Activated CD8-positive, alpha-beta T cell treated with anti-CD3 and anti-CD28 coated beads, Interleukin-2, amount 10 ng/mL, durations not matched to agents 7 days and 5 days (primary cell): Measurements from ENCODE around the gene HEYL. TPM values are rescaled to one million over a fixed set of nuclear protein-coding genes. Genes with fewer than 3 reads are reported as not detected.

Source experiments
- ATAC-seq: fragments of 150-1000 bp; cut with Tn5 transposase; one replicate; pipeline ENCODE4 v1.10.0; 2021; ENCODE audit warnings: moderate library complexity
- CTCF ChIA-PET: fragments of 350-600 bp; sonication (Branson Sonifier 250); formaldehyde crosslinking; loops from one replicate; lab custom pipeline; 2021; ENCODE audit warnings: antibody characterized with exemption; lab: Charles Lee
- POLR2A ChIA-PET: fragments of 350-600 bp; sonication (Branson Sonifier 250); formaldehyde crosslinking; loops from one replicate; lab custom pipeline; 2021; ENCODE audit warnings: antibody characterized with exemption; lab: Charles Lee
- DNase-seq: peaks from one replicate; pipeline ENCODE4 v3.0.0-alpha.2; 2020
- H3K27ac Mint-ChIP-seq: one replicate; pipeline ENCODE4 v1.8.0; 2021; ENCODE audit warnings: mild to moderate bottlenecking, mixed read lengths
- H3K27me3 Mint-ChIP-seq: one replicate; pipeline ENCODE4 v1.8.0; 2021; ENCODE audit warnings: low read depth, mixed read lengths
- H3K36me3 Mint-ChIP-seq: one replicate; pipeline ENCODE4 v1.8.0; 2021; ENCODE audit warnings: low read depth, mixed read lengths
- H3K4me1 Mint-ChIP-seq: one replicate; pipeline ENCODE4 v1.8.0; 2021; ENCODE audit warnings: low read depth, mixed read lengths
- H3K4me3 Mint-ChIP-seq: one replicate; pipeline ENCODE4 v1.8.0; 2021; ENCODE audit warnings: mild to moderate bottlenecking, mixed read lengths
- H3K9me3 Mint-ChIP-seq: one replicate; pipeline ENCODE4 v1.8.0; 2022; ENCODE audit warnings: mixed read lengths; ENCODE audit not compliant: insufficient read depth
- total RNA-seq, 2 experiments: library from RNA; stranded (reverse); gene quantifications; one replicate each; pipeline ENCODE4 v1.2.3, GENCODE V29; 2021

The HEYL gene
- total RNA-seq, 2 experiments from 2014 or later: not detected

- DNase-seq (peak; percentile 42), ATAC-seq (peak; percentile 47)
- Mint-ChIP-seq H3K27ac (no peak overlapping the region), H3K4me3 (no peak overlapping the region), H3K36me3 (no peaks in the 10 kb centered on the region), H3K27me3 (peaks cover 14% of the 10 kb centered on the region), H3K9me3 (no peaks in the 10 kb centered on the region), H3K4me1 (peaks cover 24% of the 10 kb centered on the region)
- CTCF ChIA-PET: interaction anchor here (2.4 to 11.7 kb wide), 2 partner anchors 10 to 61 kb away, joined by 16 to 230 read pairs; no protein-coding TSS in a partner anchor
- POLR2A ChIA-PET: interaction anchor here (1.1 kb wide), 1 partner anchor 9 kb away, joined by 4 read pairs; no protein-coding TSS in a partner anchor
Observed at GRCh38 chr1:39666772-39667171, 27.3 kb upstream of the HEYL start.

DNA sequence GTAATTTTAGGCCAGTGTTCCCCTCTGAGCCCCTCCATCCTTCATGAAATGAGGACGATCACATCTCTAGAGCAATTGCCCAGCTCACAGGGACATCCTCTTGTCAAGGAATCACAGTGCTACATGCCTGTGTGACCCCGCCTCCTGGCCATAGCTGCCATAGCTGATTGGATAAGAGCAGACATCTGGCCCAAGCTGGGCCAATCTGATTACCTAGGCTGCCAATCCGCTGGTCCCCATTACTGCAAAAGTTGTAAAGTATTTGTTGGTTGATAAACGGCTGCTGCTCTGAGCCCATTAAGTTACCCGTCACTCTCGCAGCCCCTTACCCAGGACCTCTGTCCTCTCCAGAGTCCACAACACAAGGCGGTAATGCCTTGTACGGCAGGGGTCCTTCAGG lies 24.1 kb upstream of the HEYL start:
- Mint-ChIP-seq H3K4me1 (peaks cover 21% of the 10 kb centered on the region), H3K27me3 (peaks cover 3% of the 10 kb centered on the region), H3K36me3 (no peaks in the 10 kb centered on the region), H3K9me3 (no peaks in the 10 kb centered on the region), H3K4me3 (no peak overlapping the region), H3K27ac (no peak overlapping the region)
- ChIA-PET CTCF (no interaction called here), POLR2A (no interaction called here)
- DNase-seq (no peak), ATAC-seq (no peak)

GRCh38 chr1:39662861-39663260 lies 23.4 kb upstream of the HEYL start:
- ATAC-seq: no peak
- ChIA-PET CTCF (interaction anchor here (1.6 kb wide), 1 partner anchor 57 kb away, joined by 3 read pairs; no protein-coding TSS in a partner anchor), POLR2A (no interaction called here)
- Mint-ChIP-seq H3K4me1 (peaks cover 21% of the 10 kb centered on the region), H3K27me3 (peaks cover 3% of the 10 kb centered on the region), H3K4me3 (no peak overlapping the region), H3K9me3 (no peaks in the 10 kb centered on the region), H3K27ac (no peak overlapping the region), H3K36me3 (no peaks in the 10 kb centered on the region)
- DNase-seq: no peak

DNA sequence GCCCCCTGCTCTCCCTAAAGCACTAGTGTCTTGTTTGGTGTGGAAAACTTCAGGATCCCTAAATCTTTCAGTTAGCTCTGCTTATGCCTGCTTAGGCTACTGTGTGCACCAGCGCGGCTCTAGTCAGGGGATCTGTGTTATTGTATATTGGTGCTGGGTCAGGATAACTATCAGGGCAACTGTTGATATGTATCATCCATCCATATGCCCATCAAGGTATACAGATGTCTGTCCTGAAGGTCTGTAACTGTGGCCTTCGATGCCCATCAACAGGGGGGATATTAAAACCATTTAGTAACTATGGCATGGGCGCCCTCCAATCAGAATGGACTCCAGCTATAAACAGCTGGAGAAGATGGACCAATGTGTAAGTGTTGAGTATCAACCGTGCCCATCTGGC lies 20.1 kb upstream of the HEYL start:
- ATAC-seq: no peak
- Mint-ChIP-seq H3K9me3 (no peaks in the 10 kb centered on the region), H3K27me3 (peaks cover 3% of the 10 kb centered on the region), H3K27ac (no peak overlapping the region), H3K36me3 (no peaks in the 10 kb centered on the region), H3K4me3 (no peak overlapping the region), H3K4me1 (peaks cover 5% of the 10 kb centered on the region)
- DNase-seq: no peak
- ChIA-PET POLR2A (no interaction called here), CTCF (interaction anchor here (1.2 to 9.8 kb wide), 8 partner anchors 11 to 83 kb away, joined by 3 to 295 read pairs (median 22); partner anchors contain the start of gene NT5C1A)

- Mint-ChIP-seq H3K27ac (no peak overlapping the region), H3K36me3 (no peaks in the 10 kb centered on the region), H3K9me3 (no peaks in the 10 kb centered on the region), H3K4me1 (peaks cover 5% of the 10 kb centered on the region), H3K27me3 (peaks cover 6% of the 10 kb centered on the region), H3K4me3 (no peak overlapping the region)
- DNase-seq (no peak), ATAC-seq (no peak)
- ChIA-PET CTCF (interaction anchor here (0.8 to 9.8 kb wide), 33 partner anchors 11 to 560 kb away, joined by 3 to 295 read pairs (median 8); partner anchors contain the start of genes HPCAL4, NT5C1A and PPIE), POLR2A (no interaction called here)
Observed at GRCh38 chr1:39659110-39659509, 19.7 kb upstream of the HEYL start.

- H3K4me3 Mint-ChIP-seq: peak overlapping the region; percentile 43
- H3K27me3 Mint-ChIP-seq: peaks cover 10% of the 10 kb centered on the region
- POLR2A ChIA-PET: interaction anchor here (0.8 to 1.0 kb wide), 2 partner anchors 8 to 80 kb away, joined by 3 to 4 read pairs; no protein-coding TSS in a partner anchor
- H3K36me3 Mint-ChIP-seq: no peaks in the 10 kb centered on the region
- peak overlapping the region; percentile 58 for H3K27ac Mint-ChIP-seq
- ATAC-seq (peak; percentile 82), DNase-seq (peak; percentile 75)
- H3K9me3 Mint-ChIP-seq: no peaks in the 10 kb centered on the region
- CTCF ChIA-PET: interaction anchor here (0.7 to 9.8 kb wide), 55 partner anchors 10 to 559 kb away, joined by 3 to 295 read pairs (median 5); partner anchors contain the start of genes HPCAL4, NT5C1A and PPIE
- peaks cover 15% of the 10 kb centered on the region for H3K4me1 Mint-ChIP-seq
Observed at GRCh38 chr1:39657923-39658485, 18.6 kb upstream of the HEYL start.

GRCh38 chr1:39657402-39657801 lies 18.0 kb upstream of the HEYL start:
- CTCF ChIA-PET: interaction anchor here (0.7 to 9.8 kb wide), 43 partner anchors 9 to 465 kb away, joined by 3 to 295 read pairs (median 7); partner anchors contain the start of genes HPCAL4, NT5C1A and PPIE
- ATAC-seq: no peak
- Mint-ChIP-seq H3K9me3 (no peaks in the 10 kb centered on the region), H3K4me3 (no peak overlapping the region), H3K4me1 (peaks cover 15% of the 10 kb centered on the region), H3K27ac (no peak overlapping the region), H3K27me3 (peaks cover 10% of the 10 kb centered on the region), H3K36me3 (no peaks in the 10 kb centered on the region)
- no peak for DNase-seq
- POLR2A ChIA-PET: interaction anchor here (0.8 kb wide), 1 partner anchor 9 kb away, joined by 4 read pairs; no protein-coding TSS in a partner anchor

- no peak for DNase-seq
- H3K4me3 Mint-ChIP-seq: no peak overlapping the region
- no peak for ATAC-seq
- no peaks in the 10 kb centered on the region for H3K9me3 Mint-ChIP-seq
- peaks cover 15% of the 10 kb centered on the region for H3K4me1 Mint-ChIP-seq
- CTCF ChIA-PET: interaction anchor here (2.4 to 9.8 kb wide), 7 partner anchors 8 to 73 kb away, joined by 11 to 295 read pairs (median 23); partner anchors contain the start of gene NT5C1A
- H3K27me3 Mint-ChIP-seq: peaks cover 10% of the 10 kb centered on the region
- H3K27ac Mint-ChIP-seq: no peak overlapping the region
- POLR2A ChIA-PET: no interaction called here
- no peaks in the 10 kb centered on the region for H3K36me3 Mint-ChIP-seq
Observed at GRCh38 chr1:39656391-39656790, 16.9 kb upstream of the HEYL start.

GRCh38 chr1:39655578-39656268 lies 16.3 kb upstream of the HEYL start:
- H3K36me3 Mint-ChIP-seq: no peaks in the 10 kb centered on the region
- H3K27me3 Mint-ChIP-seq: peaks cover 10% of the 10 kb centered on the region
- H3K4me1 Mint-ChIP-seq: peaks cover 15% of the 10 kb centered on the region
- H3K27ac Mint-ChIP-seq: no peak overlapping the region
- no peak overlapping the region for H3K4me3 Mint-ChIP-seq
- ATAC-seq: no peak
- CTCF ChIA-PET: interaction anchor here (1.0 to 9.8 kb wide), 5 partner anchors 8 to 69 kb away, joined by 3 to 295 read pairs (median 48); partner anchors contain the start of gene NT5C1A
- POLR2A ChIA-PET: no interaction called here
- no peak for DNase-seq
- no peaks in the 10 kb centered on the region for H3K9me3 Mint-ChIP-seq

- ChIA-PET CTCF (interaction anchor here (0.9 to 9.8 kb wide), 12 partner anchors 10 to 66 kb away, joined by 3 to 295 read pairs (median 4); partner anchors contain the start of genes HPCAL4 and NT5C1A), POLR2A (no interaction called here)
- DNase-seq (no peak), ATAC-seq (no peak)
- Mint-ChIP-seq H3K4me3 (no peak overlapping the region), H3K27me3 (peaks cover 8% of the 10 kb centered on the region), H3K27ac (no peak overlapping the region), H3K4me1 (peaks cover 15% of the 10 kb centered on the region), H3K9me3 (no peaks in the 10 kb centered on the region), H3K36me3 (no peaks in the 10 kb centered on the region)
Observed at GRCh38 chr1:39654291-39654690, 14.8 kb upstream of the HEYL start.

GRCh38 chr1:39653546-39654031 lies 14.1 kb upstream of the HEYL start:
- no peak overlapping the region for H3K4me3 Mint-ChIP-seq
- H3K9me3 Mint-ChIP-seq: no peaks in the 10 kb centered on the region
- ATAC-seq (peak; percentile 77), DNase-seq (peak; percentile 84)
- H3K27ac Mint-ChIP-seq: no peak overlapping the region
- H3K36me3 Mint-ChIP-seq: no peaks in the 10 kb centered on the region
- H3K4me1 Mint-ChIP-seq: peaks cover 15% of the 10 kb centered on the region
- ChIA-PET CTCF (interaction anchor here (0.7 to 9.8 kb wide), 14 partner anchors 8 to 73 kb away, joined by 3 to 295 read pairs (median 4); partner anchors contain the start of gene NT5C1A), POLR2A (interaction anchor here (0.7 kb wide), 1 partner anchor 47 kb away, joined by 3 read pairs; no protein-coding TSS in a partner anchor)
- peaks cover 8% of the 10 kb centered on the region for H3K27me3 Mint-ChIP-seq
